Measurements from ENCODE around the gene USP5. TPM values are rescaled to one million over a fixed set of nuclear protein-coding genes. Genes with fewer than 3 reads are reported as not detected.

USP5 gene
- total and polyA plus RNA-seq, 2 of the 8 experiments (the other 6 are each of a cell fraction or from before 2014, with no cell fraction given) = 66.5 to 148 TPM

DNA sequence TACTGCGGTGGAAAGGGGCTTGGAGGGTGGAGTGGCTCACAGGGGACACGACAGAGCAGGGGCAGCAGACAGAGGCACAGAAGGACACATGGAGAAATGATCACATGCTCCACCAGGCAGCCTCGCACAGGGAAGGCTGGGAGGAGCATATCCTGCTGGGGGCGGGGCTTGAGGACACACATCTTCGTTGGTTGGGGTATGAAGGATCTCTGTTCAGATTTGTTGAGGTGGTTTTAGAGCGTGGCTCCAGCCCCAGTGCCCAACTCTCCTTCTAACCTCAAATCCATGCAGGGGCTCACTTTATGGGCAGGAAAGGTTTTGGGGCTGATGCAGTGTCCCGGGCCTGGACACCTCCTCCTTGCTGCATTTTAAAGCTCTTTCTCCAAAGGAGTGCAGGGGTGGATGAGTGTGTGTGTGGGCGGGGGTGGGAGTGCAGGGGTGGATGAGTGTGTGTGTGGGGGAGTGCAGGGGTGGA is 24.5 kb upstream of the USP5 start (continued):
- TF ChIP-seq KDM4A (IDR thresholded peaks at IDR 0.05; ENCODE audit: low read depth, low read length, severe bottlenecking) (no peak), RNF2 (IDR thresholded peaks at IDR 0.05; ENCODE audit: borderline replicate concordance, low read depth, low read length, missing control alignments, poor library complexity, severe bottlenecking) (no peak), SP1 (IDR thresholded peaks at IDR 0.05; ENCODE audit: low read depth, low read length) (no peak), PHF8 (conservative IDR thresholded peaks at IDR 0.05; ENCODE audit: low read depth, low read length) (no peak), RXRA (IDR thresholded peaks at IDR 0.05; ENCODE audit: insufficient read depth, low read depth, low read length) (no peak), KDM5A (IDR thresholded peaks at IDR 0.05; ENCODE audit: low read length) (no peak), CHD1 (IDR thresholded peaks at IDR 0.05; ENCODE audit: low read depth, low read length) (no peak), CREB1 (IDR thresholded peaks at IDR 0.05) (no peak), ATF3 (IDR thresholded peaks at IDR 0.05; ENCODE audit: insufficient read depth, low read depth, low read length) (no peak), SIRT6 (IDR thresholded peaks at IDR 0.05; ENCODE audit: low read length) (no peak), CTBP2 (IDR thresholded peaks at IDR 0.05; ENCODE audit: borderline replicate concordance, insufficient read depth, insufficient read length, low read length) (no peak), MAFK (IDR thresholded peaks at IDR 0.05; ENCODE audit: low read depth, low read length) (no peak), EGR1 (IDR thresholded peaks at IDR 0.05; ENCODE audit: borderline replicate concordance, low read depth, low read length) (no peak), YY1 (IDR thresholded peaks at IDR 0.05; ENCODE audit: low read depth, low read length) (no peak), GABPA (IDR thresholded peaks at IDR 0.05; ENCODE audit: borderline replicate concordance, insufficient read depth, low read length) (no peak), TAF7 (optimal IDR thresholded peaks at IDR 0.05; ENCODE audit: borderline replicate concordance, low read depth, low read length) (no peak), CBX8 (IDR thresholded peaks at IDR 0.05; ENCODE audit: borderline replicate concordance, low read depth, low read length) (no peak), SP2 (IDR thresholded peaks at IDR 0.05; ENCODE audit: low read length) (no peak), SAP30 (IDR thresholded peaks at IDR 0.05; ENCODE audit: insufficient read depth, insufficient replicate concordance, low read length) (no peak), CBX5 (IDR thresholded peaks at IDR 0.05; ENCODE audit: low read depth, low read length) (no peak), KDM1A (IDR thresholded peaks at IDR 0.05; ENCODE audit: borderline replicate concordance, low read length) (no peak)

Data from H1 (cell line).